NCI-H1092 (cell line): ENCODE data around the gene XRCC6.
"Not testable (repeated sequence)": the region's sequence is repeated elsewhere in the genome, so short reads cannot be mapped to it uniquely, and the experiment has no call there.

Experiments used
- DNase-seq: peaks from one replicate; lab custom pipeline; 2025; lab: John Stamatoyannopoulos, UW

The XRCC6 gene

GRCh38 chr22:41621099-41621910 lies at the start of gene XRCC6:
TSS of gene XRCC6 (plus strand) at chr22:41621295. CDS start at chr22:41622005, 710 bp downstream.
- peak; percentile 99 for DNase-seq

- DNase-seq = no peak
These were observed 49.3 kb upstream of the XRCC6 start for GRCh38 chr22:41571786-41572185.

- not testable (repeated sequence) for DNase-seq
These were observed 48.8 kb upstream of the XRCC6 start for GRCh38 chr22:41572305-41572704.

- no peak for DNase-seq
These were observed 47.4 kb upstream of the XRCC6 start for GRCh38 chr22:41573677-41574076.

- DNase-seq = no peak
These were observed 46.2 kb upstream of the XRCC6 start for GRCh38 chr22:41574847-41575381.

GRCh38 chr22:41575533-41575932 lies 45.6 kb upstream of the XRCC6 start:
- DNase-seq = no peak

GRCh38 chr22:41576877-41577276 lies 44.2 kb upstream of the XRCC6 start:
- DNase-seq = no peak

GRCh38 chr22:41578114-41578513 lies 43.0 kb upstream of the XRCC6 start:
- no peak for DNase-seq

- DNase-seq = no peak
These were observed 42.3 kb upstream of the XRCC6 start for GRCh38 chr22:41578818-41579217.

- no peak for DNase-seq
These were observed 41.6 kb upstream of the XRCC6 start for GRCh38 chr22:41579297-41579996.

GRCh38 chr22:41579997-41580355 lies 41.1 kb upstream of the XRCC6 start:
- no peak for DNase-seq

- DNase-seq = no peak
These were observed 38.4 kb upstream of the XRCC6 start for GRCh38 chr22:41582694-41583093.

GRCh38 chr22:41584881-41585280 lies 36.2 kb upstream of the XRCC6 start:
- DNase-seq = no peak

- DNase-seq = no peak
These were observed 35.2 kb upstream of the XRCC6 start for GRCh38 chr22:41585898-41586297.

GRCh38 chr22:41587347-41587723 lies 33.8 kb upstream of the XRCC6 start:
- DNase-seq = no peak

GRCh38 chr22:41589391-41590241 lies 31.5 kb upstream of the XRCC6 start, which contains the start of gene PMM1:
TSS of gene PMM1 (minus strand) at chr22:41589840. CDS start at chr22:41589805, 35 bp downstream.
- peak; percentile 100 for DNase-seq

GRCh38 chr22:41593336-41593960 lies 27.6 kb upstream of the XRCC6 start:
- not testable (repeated sequence) for DNase-seq

GRCh38 chr22:41595703-41596102 lies 25.4 kb upstream of the XRCC6 start:
- DNase-seq = no peak

GRCh38 chr22:41596776-41597634 lies 24.1 kb upstream of the XRCC6 start:
- DNase-seq = peak; percentile 29

- DNase-seq = no peak
These were observed 23.5 kb upstream of the XRCC6 start for GRCh38 chr22:41597635-41597953.

GRCh38 chr22:41598081-41598480 lies 23.0 kb upstream of the XRCC6 start:
- no peak for DNase-seq
